Neural cell (in vitro differentiated cells): ENCODE measurements around the gene CD163L1. TPM values are rescaled to one million over a fixed set of nuclear protein-coding genes. Genes with fewer than 3 reads are reported as not detected.

Source experiments
- H2AFZ ChIP-seq: fragments of 200-600, 300-800 bp; sonication (generic), shearing (Covaris generic); 2 replicates; pipeline ENCODE4 v1.6.0; 2014; ENCODE audit warnings: low read depth, mild to moderate bottlenecking, antibody characterized with exemption, low read length, moderate library complexity
- H3F3A ChIP-seq: fragments of 200-600 bp; shearing (Covaris generic); 2 replicates; pipeline ENCODE4 v1.6.1; 2016; ENCODE audit warnings: mild to moderate bottlenecking, moderate library complexity, mixed read lengths, antibody characterized with exemption, low read length; ENCODE audit not compliant: insufficient read depth, poor library complexity, severe bottlenecking
- H3K27ac ChIP-seq: fragments of 200-600, 300-800 bp; sonication (generic), shearing (Covaris generic); 2 replicates; pipeline ENCODE4 v1.5.1; 2014; ENCODE audit warnings: mild to moderate bottlenecking, low read length, moderate library complexity
- H3K27me3 ChIP-seq: fragments of 300-800, 200-600 bp; sonication (generic), shearing (Covaris generic); 2 replicates; pipeline ENCODE4 v1.6.0; 2014; ENCODE audit warnings: mild to moderate bottlenecking, low read depth, low read length, moderate library complexity; ENCODE audit not compliant: insufficient read depth
- H3K36me3 ChIP-seq: fragments of 300-800, 200-600 bp; sonication (generic), shearing (Covaris generic); 2 replicates; pipeline ENCODE4 v1.5.1; 2014; ENCODE audit warnings: mild to moderate bottlenecking, antibody characterized with exemption, low read length, moderate library complexity; ENCODE audit not compliant: insufficient read depth
- H3K4me2 ChIP-seq: fragments of 300-800, 200-600 bp; sonication (generic), shearing (Covaris generic); 2 replicates; pipeline ENCODE4 v1.6.0; 2014; ENCODE audit warnings: mild to moderate bottlenecking, low read length
- H3K4me3 ChIP-seq: fragments of 300-800, 200-600 bp; sonication (generic), shearing (Covaris generic); 2 replicates; pipeline ENCODE4 v1.5.1; 2014; ENCODE audit warnings: mild to moderate bottlenecking, low read length, moderate library complexity
- H3K79me2 ChIP-seq: fragments of 200-600 bp; shearing (Covaris generic); replicated peaks from 2 replicates; pipeline ENCODE4 v1.6.0; 2014; ENCODE audit warnings: mild to moderate bottlenecking, low read length, moderate library complexity; ENCODE audit not compliant: insufficient read depth
- H3K9ac ChIP-seq: fragments of 300-800, 200-600 bp; sonication (generic), shearing (Covaris generic); 2 replicates; pipeline ENCODE4 v1.6.1; 2016; ENCODE audit warnings: mild to moderate bottlenecking, low read length, mixed read lengths
- H3K9me2 ChIP-seq: fragments of 200-600 bp; shearing (Covaris generic); 2 replicates; pipeline ENCODE4 v1.6.1; 2016; ENCODE audit warnings: mild to moderate bottlenecking, low read length, mixed read lengths; ENCODE audit not compliant: insufficient read depth
- H3K9me3 ChIP-seq: fragments of 200-600, 300-800 bp; sonication (generic), shearing (Covaris generic); 2 replicates; pipeline ENCODE4 v1.6.1; 2016; ENCODE audit warnings: mild to moderate bottlenecking, mixed run types, low read length, moderate library complexity, mixed read lengths
- H4K20me1 ChIP-seq: fragments of 200-600 bp; shearing (Covaris generic); 2 replicates; pipeline ENCODE4 v1.6.1; 2016; ENCODE audit warnings: mild to moderate bottlenecking, mixed run types; ENCODE audit not compliant: insufficient read depth
- CTCF ChIP-seq: fragments of 450-650 bp; IDR thresholded peaks from 2 replicates; pipeline ENCODE4 v1.5.1; 2014; ENCODE audit warnings: antibody characterized with exemption, mild to moderate bottlenecking, moderate library complexity; ENCODE audit not compliant: poor library complexity, severe bottlenecking
- EP300 ChIP-seq: fragments of 450-650 bp; conservative IDR thresholded peaks from 2 replicates; pipeline ENCODE4 v1.6.1; 2014; ENCODE audit warnings: antibody characterized with exemption, mild to moderate bottlenecking, moderate library complexity; ENCODE audit not compliant: poor library complexity, severe bottlenecking
- EZH2 ChIP-seq: fragments of 200-600, 300-800 bp; shearing (Covaris generic), sonication (generic); IDR thresholded peaks from 2 replicates; pipeline ENCODE4 v1.6.1; 2014; ENCODE audit warnings: antibody characterized with exemption, low read length, borderline replicate concordance, mild to moderate bottlenecking; ENCODE audit not compliant: insufficient read depth, poor library complexity, severe bottlenecking
- MXI1 ChIP-seq: fragments of 450-650 bp; conservative IDR thresholded peaks from 2 replicates; pipeline ENCODE4 v1.6.1; 2014; ENCODE audit warnings: antibody characterized with exemption, mild to moderate bottlenecking; ENCODE audit not compliant: poor library complexity, severe bottlenecking
- POLR2AphosphoS5 ChIP-seq: IDR thresholded peaks from 2 replicates; pipeline ENCODE4 v1.6.1; 2012
- RAD21 ChIP-seq: fragments of 450-650 bp; conservative IDR thresholded peaks from 2 replicates; pipeline ENCODE4 v1.6.1; 2014; ENCODE audit warnings: antibody characterized with exemption, mild to moderate bottlenecking, moderate library complexity
- REST ChIP-seq: IDR thresholded peaks from 2 replicates; pipeline ENCODE4 v1.6.1; 2012; ENCODE audit warnings: borderline replicate concordance
- SMC3 ChIP-seq: fragments of 450-650 bp; conservative IDR thresholded peaks from 2 replicates; pipeline ENCODE4 v1.6.1; 2014; ENCODE audit warnings: antibody characterized with exemption, mild to moderate bottlenecking, moderate library complexity; ENCODE audit not compliant: poor library complexity
- TAF1 ChIP-seq: IDR thresholded peaks from 2 replicates; pipeline ENCODE4 v1.6.1; 2012; ENCODE audit warnings: low read depth
- polyA plus RNA-seq: library from polyadenylated mRNA; depleted of rRNA; stranded (reverse); fragments of >200 nt; gene quantifications from 2 replicates; pipeline ENCODE4 v1.2.3, GENCODE V29; 2014

Gene CD163L1
- polyA plus RNA-seq, 1 donor from 2014 or later, result 0.62 TPM

- H3K36me3 ChIP-seq, result no peaks in the 10 kb centered on the region
- H3K27me3 ChIP-seq, result no peaks in the 10 kb centered on the region
- no peak overlapping the region for H3K4me2 ChIP-seq
- H4K20me1 ChIP-seq, result no peaks in the 10 kb centered on the region
- H3F3A ChIP-seq, result no peaks in the 10 kb centered on the region
- no peak overlapping the region for H3K4me3 ChIP-seq
- no peak overlapping the region for H3K27ac ChIP-seq
- no peak for TF ChIP-seq EP300
- TF ChIP-seq REST, result no peak
- no peak for TF ChIP-seq RAD21
- TF ChIP-seq CTCF, result no peak
- no peak for TF ChIP-seq TAF1
- TF ChIP-seq EZH2, result no peak
- no peak for TF ChIP-seq SMC3
- TF ChIP-seq POLR2AphosphoS5, result no peak
- no peak for TF ChIP-seq MXI1
- H3K79me2 ChIP-seq, result no peaks in the 10 kb centered on the region
- H3K9ac ChIP-seq, result no peak overlapping the region
- no peak overlapping the region for H2AFZ ChIP-seq
- H3K9me2 ChIP-seq, result no peaks in the 10 kb centered on the region
- no peaks in the 10 kb centered on the region for H3K9me3 ChIP-seq
Observed at GRCh38 chr12:7346551-7347225, 97.3 kb downstream of the CD163L1 start.

- no peaks in the 10 kb centered on the region for H3K27me3 ChIP-seq
- H3K79me2 ChIP-seq, result no peaks in the 10 kb centered on the region
- H3K4me2 ChIP-seq, result no peak overlapping the region
- no peak overlapping the region for H3K4me3 ChIP-seq
- no peak overlapping the region for H3K9ac ChIP-seq
- no peak overlapping the region for H3K27ac ChIP-seq
- H3K9me2 ChIP-seq, result no peaks in the 10 kb centered on the region
- no peaks in the 10 kb centered on the region for H4K20me1 ChIP-seq
- no peaks in the 10 kb centered on the region for H3K36me3 ChIP-seq
- H3K9me3 ChIP-seq, result no peaks in the 10 kb centered on the region
- TF ChIP-seq TAF1 (no peak), REST (no peak), CTCF (no peak), EZH2 (no peak), EP300 (no peak), RAD21 (no peak), MXI1 (no peak), SMC3 (no peak), POLR2AphosphoS5 (no peak)
- H2AFZ ChIP-seq, result no peak overlapping the region
- no peaks in the 10 kb centered on the region for H3F3A ChIP-seq
Observed at GRCh38 chr12:7344833-7345606, 98.9 kb downstream of the CD163L1 start.
